H1 (cell line): ENCODE results near the gene ZNF350. TPM values are rescaled to one million over a fixed set of nuclear protein-coding genes. Genes with fewer than 3 reads are reported as not detected.

ENCODE experiments used
- CTCF ChIA-PET: fragments of 300-600 bp; sonication (Branson Sonifier 250); formaldehyde crosslinking; loops from one replicate; lab custom pipeline; 2021; ENCODE audit not compliant: partially characterized antibody; lab: Charles Lee
- POLR2A ChIA-PET: fragments of 300-600 bp; sonication (Branson Sonifier 250); formaldehyde crosslinking; loops from one replicate; lab custom pipeline; 2021; ENCODE audit warnings: inconsistent platforms; ENCODE audit not compliant: partially characterized antibody; lab: Charles Lee
- DNase-seq, 2 experiments: peaks; one replicate each; pipeline versions ENCODE4 v3.0.0 to v3.0.0-alpha.2; 2010 to 2022; ENCODE audit warnings: low spot score in 2 of 2, low read depth in 1 of 2, mixed read lengths in 1 of 2
- FAIRE-seq: peaks from 2 replicates; lab custom pipeline; 2011; peaks lifted over from hg19 to GRCh38; lab: Jason Lieb, UNC
- H2AFZ ChIP-seq: 2 replicates; pipeline ENCODE4 v1.8.1; 2012; ENCODE audit warnings: low read length, inconsistent platforms
- H2AK5ac ChIP-seq: 2 replicates; pipeline ENCODE4 v1.6.1; 2013; ENCODE audit warnings: low read depth, low read length
- H2BK120ac ChIP-seq: replicated peaks from 2 replicates; pipeline ENCODE3; 2013; ENCODE audit warnings: low read depth, low read length, inconsistent platforms
- H2BK12ac ChIP-seq: 2 replicates; pipeline ENCODE4 v1.6.1; 2013; ENCODE audit warnings: low read depth, low read length
- H2BK15ac ChIP-seq: 2 replicates; pipeline ENCODE4 v1.6.1; 2013; ENCODE audit warnings: low read length
- H2BK20ac ChIP-seq: 2 replicates; pipeline ENCODE4 v1.6.1; 2013; ENCODE audit warnings: low read length
- H2BK5ac ChIP-seq: 2 replicates; pipeline ENCODE4 v1.6.1; 2013; ENCODE audit warnings: low read depth, low read length
- H3K14ac ChIP-seq: 2 replicates; pipeline ENCODE4 v1.6.1; 2013; ENCODE audit warnings: inconsistent platforms; ENCODE audit not compliant: insufficient read length
- H3K18ac ChIP-seq: 2 replicates; pipeline ENCODE4 v1.6.1; 2013; ENCODE audit warnings: low read length; ENCODE audit errors: extremely low read depth
- H3K23ac ChIP-seq: 2 replicates; pipeline ENCODE4 v1.6.1; 2013; ENCODE audit warnings: inconsistent platforms; ENCODE audit not compliant: insufficient read length
- H3K23me2 ChIP-seq: 2 replicates; pipeline ENCODE4 v1.6.1; 2013; ENCODE audit warnings: low read depth, low read length
- H3K27ac ChIP-seq: 2 replicates; pipeline ENCODE4 v1.6.1; 2011; ENCODE audit warnings: low read depth, low read length, inconsistent platforms
- H3K27me3 ChIP-seq, 4 experiments: replicated peaks in 1 of 4; 1 replicate in 1 of 4; 2 replicates in 3 of 4; pipeline versions ENCODE4 v1.6.1 to v1.8.1; 2011 to 2013; ENCODE audit warnings: low read length in 3 of 4, mild to moderate bottlenecking in 3 of 4, inconsistent platforms in 2 of 4, mixed read lengths in 2 of 4, moderate library complexity in 1 of 4; ENCODE audit not compliant: control insufficient read depth in 3 of 4, insufficient read depth in 3 of 4; ENCODE audit errors: extremely low read depth in 1 of 4
- H3K36me3 ChIP-seq, 4 experiments: 2 replicates each; pipeline versions ENCODE4 v1.6.1 to v1.8.1; 2011 to 2013; ENCODE audit warnings: mild to moderate bottlenecking in 4 of 4, low read length in 3 of 4, moderate library complexity in 2 of 4, control low read depth in 1 of 4, inconsistent platforms in 1 of 4; ENCODE audit not compliant: insufficient read depth in 4 of 4, control insufficient read depth in 2 of 4
- H3K4ac ChIP-seq: replicated peaks from 2 replicates; pipeline ENCODE3; 2013; ENCODE audit warnings: low read length, low read depth, mixed read lengths, inconsistent platforms; ENCODE audit not compliant: insufficient read length
- H3K4me1 ChIP-seq, 4 experiments: replicated peaks in 1 of 4; 1 replicate in 1 of 4; 2 replicates in 3 of 4; pipeline versions ENCODE4 v1.6.1 to v1.8.1; 2011 to 2013; ENCODE audit warnings: low read length in 3 of 4, inconsistent platforms in 2 of 4, mixed read lengths in 1 of 4; ENCODE audit not compliant: insufficient read depth in 4 of 4, control insufficient read depth in 3 of 4
- H3K4me2 ChIP-seq, 2 experiments: 2 replicates each; pipeline versions ENCODE4 v1.6.1 to v1.8.1; 2011 to 2013; ENCODE audit warnings: low read depth in 2 of 2, low read length in 2 of 2, control low read depth in 1 of 2, inconsistent platforms in 1 of 2, mild to moderate bottlenecking in 1 of 2; ENCODE audit not compliant: insufficient read depth in 1 of 2
- H3K4me3 ChIP-seq, 4 experiments: fragments of 200-600, 300-600 bp in 1 of 4; sonication (generic), shearing (Covaris generic), sonication (Bioruptor Twin) in 1 of 4; 2 replicates each; pipeline versions ENCODE4 v1.5.1 to v1.8.1; 2011 to 2016; ENCODE audit warnings: low read length in 4 of 4, low read depth in 3 of 4, control low read depth in 2 of 4, inconsistent platforms in 2 of 4, mild to moderate bottlenecking in 2 of 4, mixed read lengths in 1 of 4, moderate library complexity in 1 of 4; ENCODE audit not compliant: insufficient read depth in 2 of 4; ENCODE audit errors: extremely low read depth in 1 of 4
- H3K56ac ChIP-seq: replicated peaks from 2 replicates; pipeline ENCODE3; 2013; ENCODE audit warnings: low read depth, mild to moderate bottlenecking, mixed read lengths, low read length, inconsistent platforms; ENCODE audit not compliant: insufficient read length
- H3K79me1 ChIP-seq: 2 replicates; pipeline ENCODE4 v1.6.1; 2013; ENCODE audit warnings: low read depth, low read length, control low read depth
- H3K79me2 ChIP-seq, 2 experiments: 2 replicates each; pipeline versions ENCODE4 v1.6.1 to v1.8.1; 2012 to 2013; ENCODE audit warnings: low read length in 2 of 2, mild to moderate bottlenecking in 2 of 2, inconsistent platforms in 1 of 2; ENCODE audit not compliant: insufficient read depth in 2 of 2, control insufficient read depth in 1 of 2
- H3K9ac ChIP-seq, 4 experiments: replicated peaks in 1 of 4; 1 replicate in 1 of 4; 2 replicates in 3 of 4; pipeline versions ENCODE4 v1.6.1 to v1.8.1; 2011 to 2013; ENCODE audit warnings: low read depth in 3 of 4, low read length in 3 of 4, control low read depth in 2 of 4, mild to moderate bottlenecking in 2 of 4, moderate library complexity in 2 of 4, inconsistent platforms in 1 of 4; ENCODE audit errors: extremely low read depth in 1 of 4
- H3K9me3 ChIP-seq, 2 experiments: 2 replicates each; pipeline versions ENCODE4 v1.6.1 to v1.8.1; 2012 to 2013; ENCODE audit warnings: mild to moderate bottlenecking in 2 of 2, moderate library complexity in 2 of 2, control low read depth in 1 of 2, inconsistent platforms in 1 of 2, low read depth in 1 of 2, low read length in 1 of 2, mixed read lengths in 1 of 2; ENCODE audit not compliant: insufficient read depth in 2 of 2
- H4K20me1 ChIP-seq, 2 experiments: replicated peaks in 1 of 2; 2 replicates each; pipeline versions ENCODE3 to v1.8.1; 2011 to 2013; ENCODE audit warnings: inconsistent platforms in 2 of 2, low read length in 2 of 2, mild to moderate bottlenecking in 1 of 2; ENCODE audit not compliant: insufficient read depth in 2 of 2, control insufficient read depth in 1 of 2
- H4K5ac ChIP-seq: 2 replicates; pipeline ENCODE4 v1.6.1; 2013; ENCODE audit warnings: low read length, low read depth, mixed read lengths, inconsistent platforms; ENCODE audit not compliant: insufficient read length
- H4K8ac ChIP-seq: 2 replicates; pipeline ENCODE4 v1.8.0; 2013; ENCODE audit warnings: mild to moderate bottlenecking, moderate library complexity, low read length, inconsistent platforms; ENCODE audit not compliant: insufficient read depth; ENCODE audit errors: extremely low read depth
- H4K91ac ChIP-seq: replicated peaks from 2 replicates; pipeline ENCODE3; 2013; ENCODE audit warnings: low read length, mixed read lengths, inconsistent platforms; ENCODE audit not compliant: insufficient read length
- BCL11A ChIP-seq, 2 experiments: IDR thresholded peaks; one replicate each; pipeline ENCODE4 v1.6.1; 2011; ENCODE audit warnings: low read depth in 2 of 2, low read length in 2 of 2, mild to moderate bottlenecking in 2 of 2
- EZH2 ChIP-seq: fragments of 200-600 bp; sonication (generic); IDR thresholded peaks from 2 replicates; pipeline ENCODE4 v1.7.1; 2012; ENCODE audit warnings: low read depth, mild to moderate bottlenecking, moderate library complexity, low read length, inconsistent platforms; ENCODE audit not compliant: severe bottlenecking
- GABPA ChIP-seq: IDR thresholded peaks from 2 replicates; pipeline ENCODE4 v1.6.1; 2011; ENCODE audit warnings: mild to moderate bottlenecking, low read length, moderate library complexity, borderline replicate concordance; ENCODE audit not compliant: insufficient read depth
- JUN ChIP-seq: IDR thresholded peaks from 2 replicates; pipeline ENCODE4 v1.6.1; 2011; ENCODE audit warnings: low read depth, mild to moderate bottlenecking, improper control_type of control experiment, low read length
- NANOG ChIP-seq: IDR thresholded peaks from 2 replicates; pipeline ENCODE4 v1.6.1; 2011; ENCODE audit warnings: low read length, low read depth, mild to moderate bottlenecking, inconsistent platforms; ENCODE audit not compliant: insufficient read depth, poor library complexity, severe bottlenecking
- POLR2AphosphoS5 ChIP-seq: IDR thresholded peaks from 2 replicates; pipeline ENCODE4 v1.6.1; 2011; ENCODE audit warnings: low read depth, low read length
- RFX5 ChIP-seq: IDR thresholded peaks from 2 replicates; pipeline ENCODE4 v1.6.1; 2011; ENCODE audit warnings: low read depth, low read length, improper control_type of control experiment, borderline replicate concordance
- SAP30 ChIP-seq: fragments of 300-600 bp; sonication (generic); IDR thresholded peaks from 2 replicates; pipeline ENCODE4 v1.7.1; 2012; ENCODE audit warnings: low read length, moderate library complexity, mild to moderate bottlenecking, inconsistent platforms; ENCODE audit not compliant: insufficient read depth, insufficient replicate concordance
- SP1 ChIP-seq: IDR thresholded peaks from 2 replicates; pipeline ENCODE4 v1.6.1; 2011; ENCODE audit warnings: low read depth, low read length
- YY1 ChIP-seq: IDR thresholded peaks from 2 replicates; pipeline ENCODE4 v1.6.1; 2011; ENCODE audit warnings: low read depth, mild to moderate bottlenecking, low read length
- ZNF274 ChIP-seq: IDR thresholded peaks from 2 replicates; pipeline ENCODE4 v1.7.0; 2012; ENCODE audit warnings: low read length, borderline replicate concordance; ENCODE audit errors: extremely low read depth
- WGBS, 2 experiments: shearing (Covaris generic) in 1 of 2; methylation state at CpG; one replicate each; pipeline versions ENCODE4 v1.1.6 to v1.1.7; 2013 to 2015; ENCODE audit warnings: low lambda C conversion rate in 2 of 2, mixed read lengths in 2 of 2, inconsistent platforms in 1 of 2, low coverage in 1 of 2, missing lambda C conversion rate in 1 of 2; ENCODE audit not compliant: insufficient replicate concordance in 2 of 2, insufficient coverage in 1 of 2, insufficient read length in 1 of 2; ENCODE audit errors: extremely low coverage in 1 of 2, missing lambda C conversion rate in 1 of 2; 5-methylcytosine and 5-hydroxymethylcytosine counted together
- polyA plus RNA-seq, 7 experiments: library from polyadenylated mRNA; depleted of rRNA in 3 of 7; stranded (reverse) in 5 of 7; unstranded in 2 of 7; fragments of >200 nt in 5 of 7; fragments of 200-250 nt in 2 of 7; gene quantifications; 1 replicate in 5 of 7; 2 replicates in 1 of 7; 4 replicates in 1 of 7; pipeline versions ENCODE4 v1.2.1 to v1.2.3, GENCODE V29; 2011 to 2013; ENCODE audit warnings: missing spikeins in 2 of 7, mixed read lengths in 2 of 7
- total RNA-seq: library from RNA; stranded (reverse); fragmentation: NEBNext Ultra II Directional; extraction: Animal tissue kit (Norgen Biotek cat#: 25700); gene quantifications from 2 replicates; pipeline ENCODE4 v1.2.1, GENCODE V29; 2021
- TF ChIP-seq, protein P1 (sequence below): IDR thresholded peaks from 2 replicates; pipeline ENCODE4 v1.6.1; 2011; ENCODE audit warnings: low read depth, mild to moderate bottlenecking, low read length; ENCODE audit not compliant: insufficient read depth
- TF ChIP-seq, protein P2 (sequence below): IDR thresholded peaks from 2 replicates; pipeline ENCODE4 v1.6.1; 2012; ENCODE audit warnings: inconsistent platforms

ZNF350 gene
- total and polyA plus RNA-seq, 2 of the 8 experiments (the other 6 are each of a cell fraction or from before 2014, with no cell fraction given), result 1.7 to 5.3 TPM

DNA sequence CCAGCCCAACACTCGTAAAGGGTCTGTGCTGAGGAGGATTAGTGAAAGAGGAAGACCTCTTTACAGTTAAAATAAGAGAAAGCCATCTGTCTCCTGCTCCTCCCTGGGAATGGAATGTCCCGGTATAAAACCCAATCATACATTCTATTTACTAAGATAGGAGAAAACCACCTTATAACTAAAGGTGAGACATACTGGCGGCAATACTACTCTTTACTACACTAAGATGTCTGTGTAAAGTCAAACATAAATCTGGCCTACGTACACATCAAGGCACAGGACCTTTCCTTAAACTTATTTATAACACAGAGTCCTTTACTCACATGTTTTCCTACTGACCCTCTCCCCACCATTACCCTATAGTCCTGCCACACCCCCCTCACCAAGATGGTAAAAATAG is 3.3 kb downstream of the ZNF350 start:
- peaks cover 2% of the 10 kb centered on the region; the same call in 1 of the 2 replicates for H3K79me1 ChIP-seq
- peaks cover 4 to 72% of the 10 kb centered on the region in 2 experiments; a peak in 3 of 4 replicates for H3K79me2 ChIP-seq
- H3K9me3 ChIP-seq, result peaks cover 14 to 27% of the 10 kb centered on the region in 2 experiments
- WGBS, 2 experiments, result 92% methylated on average over 4 of the region's 4 CpGs; no CpG with 5 or more reads in 1 of the 2 experiments
- H4K8ac ChIP-seq, result no peak overlapping the region
- H2BK15ac ChIP-seq, result no peak overlapping the region
- no peak overlapping the region for H2BK5ac ChIP-seq
- no peak overlapping the region for H4K5ac ChIP-seq
- no peak overlapping the region for H2BK20ac ChIP-seq
- H2AFZ ChIP-seq, result no peak overlapping the region
- POLR2A ChIA-PET, result no interaction called here
- H3K36me3 ChIP-seq, result peaks cover 0 to 11% (median 0%) of the 10 kb centered on the region in 4 experiments; a peak in 3 of 8 replicates
- CTCF ChIA-PET, result no interaction called here
- no peaks in the 10 kb centered on the region for H3K27me3 ChIP-seq
- peaks cover 0 to 3% (median 0%) of the 10 kb centered on the region in 4 experiments; a peak in 1 of 7 replicates for H3K4me1 ChIP-seq
- no peaks in the 10 kb centered on the region for H3K23me2 ChIP-seq
- FAIRE-seq (no peak), DNase-seq (no peak)
- H3K9ac ChIP-seq, result no peak overlapping the region
- no peak overlapping the region for H2BK120ac ChIP-seq
- no peak overlapping the region for H3K23ac ChIP-seq
- no peak overlapping the region for H3K4ac ChIP-seq
- no peak overlapping the region for H2AK5ac ChIP-seq
- no peak overlapping the region for H3K14ac ChIP-seq
- H3K27ac ChIP-seq, result no peak overlapping the region
- H4K20me1 ChIP-seq, result no peaks in the 10 kb centered on the region
- H3K18ac ChIP-seq, result no peak overlapping the region
- no peak overlapping the region for H3K4me3 ChIP-seq
- no peak overlapping the region for H2BK12ac ChIP-seq
- no peak overlapping the region for H3K56ac ChIP-seq
- no peak overlapping the region for H4K91ac ChIP-seq
- no peak overlapping the region for H3K4me2 ChIP-seq
- no peak for TF ChIP-seq RFX5
- no peak for TF ChIP-seq YY1
- TF ChIP-seq, protein P1, sequence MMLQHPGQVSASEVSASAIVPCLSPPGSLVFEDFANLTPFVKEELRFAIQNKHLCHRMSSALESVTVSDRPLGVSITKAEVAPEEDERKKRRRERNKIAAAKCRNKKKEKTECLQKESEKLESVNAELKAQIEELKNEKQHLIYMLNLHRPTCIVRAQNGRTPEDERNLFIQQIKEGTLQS, result no peak
- no peak for TF ChIP-seq EZH2
- no peak for TF ChIP-seq POLR2AphosphoS5
- TF ChIP-seq NANOG, result no peak
- TF ChIP-seq, protein P2, sequence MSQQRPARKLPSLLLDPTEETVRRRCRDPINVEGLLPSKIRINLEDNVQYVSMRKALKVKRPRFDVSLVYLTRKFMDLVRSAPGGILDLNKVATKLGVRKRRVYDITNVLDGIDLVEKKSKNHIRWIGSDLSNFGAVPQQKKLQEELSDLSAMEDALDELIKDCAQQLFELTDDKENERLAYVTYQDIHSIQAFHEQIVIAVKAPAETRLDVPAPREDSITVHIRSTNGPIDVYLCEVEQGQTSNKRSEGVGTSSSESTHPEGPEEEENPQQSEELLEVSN, result no peak
- no peak for TF ChIP-seq SP1
- TF ChIP-seq ZNF274, result no peak
- no peak for TF ChIP-seq JUN
- no peak for TF ChIP-seq GABPA
- TF ChIP-seq BCL11A (IDR thresholded peaks at IDR 0.05; ENCODE audit: low read depth in 2 of 2, low read length in 2 of 2), result no peak
- TF ChIP-seq SAP30, result no peak
